ENCODE data around the gene WDR75.
A peak's percentile ranks its signal among the peaks of the same experiment; 100 is the strongest.
"Not testable (repeated sequence)": the region's sequence is repeated elsewhere in the genome, so short reads cannot be mapped to it uniquely, and the experiment has no call there.

WDR75 gene

DNA sequence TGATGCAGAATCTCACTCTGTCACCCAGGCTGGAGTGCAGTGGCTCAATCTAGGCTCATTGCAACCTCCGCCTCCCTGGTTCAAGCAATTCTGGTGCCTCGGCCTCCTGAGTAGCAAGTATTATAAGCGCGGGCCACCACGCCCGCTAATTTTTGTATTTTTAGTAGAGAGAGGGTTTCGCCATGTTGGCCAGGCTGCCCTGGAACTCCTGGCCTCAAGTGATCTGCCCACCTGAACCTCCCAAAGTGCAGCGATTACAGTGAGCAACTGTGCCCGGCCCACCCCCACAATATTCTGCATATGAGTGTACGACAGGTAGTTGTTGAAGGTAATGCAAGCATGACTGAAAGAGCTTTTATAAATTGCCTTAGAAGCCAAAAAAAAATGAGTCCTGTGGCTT is 1.2 kb downstream of the WDR75 start:
- no peak for DNase-seq

DNA sequence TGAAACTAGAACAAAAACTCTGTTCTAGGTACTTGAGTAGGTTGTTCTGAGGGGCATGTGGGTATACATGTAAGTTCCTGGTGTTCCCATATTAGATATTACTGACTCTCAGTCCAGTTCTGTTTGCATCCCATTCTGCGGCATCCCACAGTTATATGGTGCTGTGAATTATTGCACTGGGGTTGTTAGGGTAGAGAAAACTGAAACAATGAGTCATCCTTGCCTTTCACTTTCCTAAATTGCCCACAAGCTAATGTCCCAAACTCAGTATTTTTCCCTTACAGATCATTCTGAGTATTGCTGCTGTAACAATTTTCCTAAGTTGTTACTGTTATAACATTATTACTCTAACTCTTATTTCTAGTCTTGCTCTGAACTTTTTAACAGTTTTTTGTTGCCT is 3.0 kb downstream of the WDR75 start:
- DNase-seq = peak; percentile 8

GRCh38 chr2:189446780-189447179 is 5.5 kb downstream of the WDR75 start:
- no peak for DNase-seq

- no peak for DNase-seq
These were observed 12.7 kb downstream of the WDR75 start for GRCh38 chr2:189454009-189454408.

DNA sequence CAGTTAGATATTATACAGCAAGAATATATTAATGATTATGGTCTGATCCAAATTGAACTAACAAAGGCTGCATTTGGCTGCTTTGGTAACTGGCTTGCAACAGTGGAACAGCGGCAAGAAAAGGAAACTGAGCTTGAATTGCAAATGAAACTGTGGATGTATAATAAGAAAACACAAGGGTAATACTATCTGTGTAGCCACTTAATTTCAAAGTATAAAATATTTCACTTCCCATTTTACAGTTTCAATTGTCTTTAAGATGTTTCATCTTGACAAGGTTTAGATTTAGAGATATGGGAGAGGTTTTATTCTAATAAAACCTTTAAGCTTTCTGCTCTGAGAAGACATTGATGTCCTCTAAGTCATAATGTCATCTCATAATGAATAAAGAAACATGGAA is 23.8 kb downstream of the WDR75 start:
- no peak for DNase-seq

DNA sequence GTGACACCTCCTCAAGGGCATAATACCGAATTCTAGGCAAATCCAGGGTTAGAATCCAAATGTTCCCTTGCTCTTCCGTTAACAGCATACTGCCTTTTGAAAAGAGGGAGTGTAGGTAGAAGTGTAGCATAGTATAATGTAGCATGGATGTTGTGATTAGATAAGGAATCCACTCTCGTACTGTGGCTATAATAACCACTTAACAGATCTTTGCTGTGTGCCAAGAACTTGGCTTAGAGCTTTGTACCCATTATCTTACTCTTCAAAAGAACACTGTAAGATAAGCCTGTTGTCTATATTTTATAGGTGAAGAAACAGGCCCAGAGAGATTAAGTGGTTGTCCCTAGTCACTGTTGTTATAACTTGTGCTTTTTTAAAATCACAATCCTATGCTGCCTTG is 24.2 kb downstream of the WDR75 start:
- DNase-seq = no peak

- no peak for DNase-seq
These were observed 24.8 kb downstream of the WDR75 start for GRCh38 chr2:189466046-189466445.

- peak; percentile 26 for DNase-seq
These were observed 25.4 kb downstream of the WDR75 start for GRCh38 chr2:189466656-189467055.

DNA sequence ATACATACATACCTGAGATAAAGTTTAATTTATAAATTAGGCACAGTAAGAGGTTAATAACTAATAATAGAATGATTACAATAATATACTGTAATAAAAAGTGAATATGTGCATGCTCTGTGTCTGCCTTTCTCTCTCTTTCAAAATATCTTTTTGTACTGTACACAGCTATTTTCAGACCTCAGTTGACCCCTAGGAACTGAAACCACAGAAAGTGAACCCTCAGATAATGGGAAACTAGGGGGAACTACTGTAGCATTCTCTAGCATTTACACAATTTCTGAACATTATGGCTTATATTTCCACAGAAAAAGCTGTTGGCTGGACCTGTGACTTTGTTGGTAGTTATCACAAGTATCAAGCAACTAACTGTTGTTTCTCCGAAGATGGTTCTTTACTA is 25.9 kb downstream of the WDR75 start:
- no peak for DNase-seq

DNA sequence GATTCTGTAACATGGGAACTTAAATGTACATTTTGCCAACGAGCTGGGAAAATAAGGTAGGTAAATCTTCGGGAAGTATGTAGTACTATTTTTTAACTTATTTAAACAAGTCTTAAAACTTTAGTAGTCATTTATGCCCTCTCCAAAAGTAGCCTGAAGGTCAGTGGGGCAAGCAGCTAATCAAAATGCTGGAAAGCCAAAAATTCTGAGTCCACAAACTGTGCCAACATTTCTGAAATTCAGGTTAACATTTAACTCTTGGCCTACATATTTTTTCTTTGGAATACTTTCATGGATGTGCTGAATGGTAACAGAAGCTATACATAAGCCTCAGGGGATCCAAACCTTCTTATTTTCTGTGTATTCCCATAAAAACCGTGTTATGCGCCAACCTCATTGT is 26.3 kb downstream of the WDR75 start:
- DNase-seq = no peak

DNA sequence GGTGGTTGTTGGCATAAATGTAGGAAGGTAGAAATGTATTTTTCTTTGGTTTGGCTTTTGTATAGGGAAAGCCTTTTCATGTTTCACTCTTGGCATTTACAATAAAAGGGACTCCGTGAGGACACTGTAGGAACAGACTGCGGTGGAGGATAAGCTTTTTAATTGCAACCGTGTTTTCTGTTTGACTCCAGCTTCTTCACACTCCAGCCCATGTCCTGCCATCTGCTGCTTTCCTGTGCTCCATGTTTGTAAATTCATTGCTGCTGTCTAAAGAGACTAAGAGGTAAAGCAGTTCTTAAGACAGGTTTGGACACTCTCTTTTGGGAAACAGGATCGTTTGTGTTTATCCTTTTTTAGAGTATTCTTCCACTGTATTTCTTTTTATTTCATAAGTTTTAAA is 33.3 kb downstream of the WDR75 start:
- no peak for DNase-seq

DNA sequence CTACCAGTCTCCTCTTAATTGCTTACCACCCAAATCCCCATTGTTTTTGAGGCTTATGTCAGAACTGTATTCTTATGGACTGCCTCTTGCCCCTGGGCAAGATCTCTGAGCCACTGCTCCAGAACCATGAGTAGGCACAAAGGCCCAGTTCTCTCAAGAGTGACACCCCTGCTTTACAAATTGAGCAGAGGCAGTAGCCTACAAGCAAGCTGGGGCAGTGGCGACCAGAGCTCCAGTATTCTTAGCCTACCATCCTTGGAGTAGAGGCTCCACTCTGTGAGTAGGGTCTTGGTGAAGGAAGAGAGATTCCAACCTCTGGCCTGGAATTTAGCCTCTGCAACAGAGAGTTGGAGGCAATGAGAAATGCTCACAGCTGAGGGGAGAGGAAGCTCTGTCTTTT is 36.5 kb downstream of the WDR75 start:
- no peak for DNase-seq

DNA sequence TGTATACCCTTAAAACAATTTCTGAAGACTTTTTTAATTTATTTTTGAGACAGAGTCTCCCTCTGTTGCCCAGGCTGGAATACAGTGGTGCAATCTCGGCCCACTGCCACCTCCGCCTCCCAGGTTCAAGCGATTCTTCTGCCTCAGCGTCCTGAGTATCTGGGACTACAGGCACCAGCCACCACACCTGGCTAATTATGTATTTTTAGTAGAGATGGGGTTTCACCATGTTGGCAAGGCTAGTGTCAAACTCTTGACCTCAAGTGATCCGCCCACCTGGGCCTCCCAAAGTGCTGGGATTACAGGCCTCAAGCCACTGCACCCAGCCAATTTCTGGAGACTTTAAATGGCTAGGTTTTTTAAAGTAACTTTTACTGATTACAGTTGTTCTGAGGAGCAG is 37.0 kb downstream of the WDR75 start:
- not testable (repeated sequence) for DNase-seq

DNA sequence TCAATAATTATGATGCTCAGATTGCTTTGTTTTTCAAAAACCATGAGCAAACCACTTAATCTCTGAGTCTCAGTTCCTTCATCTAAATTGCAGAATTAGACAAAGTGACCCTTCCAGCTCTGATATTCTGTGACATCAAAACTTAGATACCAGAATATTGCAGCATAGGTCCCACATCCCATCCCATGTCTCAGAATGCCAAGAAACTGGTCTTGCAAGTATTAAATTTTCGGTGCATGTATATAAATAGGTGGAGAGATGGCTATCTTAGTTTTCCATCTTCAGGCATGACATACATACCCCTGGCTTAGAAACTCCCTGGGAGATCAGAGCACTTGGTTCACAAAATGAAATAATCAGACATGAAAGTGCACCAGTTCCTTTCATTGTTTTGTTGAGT is 39.8 kb downstream of the WDR75 start:
- no peak for DNase-seq

DNA sequence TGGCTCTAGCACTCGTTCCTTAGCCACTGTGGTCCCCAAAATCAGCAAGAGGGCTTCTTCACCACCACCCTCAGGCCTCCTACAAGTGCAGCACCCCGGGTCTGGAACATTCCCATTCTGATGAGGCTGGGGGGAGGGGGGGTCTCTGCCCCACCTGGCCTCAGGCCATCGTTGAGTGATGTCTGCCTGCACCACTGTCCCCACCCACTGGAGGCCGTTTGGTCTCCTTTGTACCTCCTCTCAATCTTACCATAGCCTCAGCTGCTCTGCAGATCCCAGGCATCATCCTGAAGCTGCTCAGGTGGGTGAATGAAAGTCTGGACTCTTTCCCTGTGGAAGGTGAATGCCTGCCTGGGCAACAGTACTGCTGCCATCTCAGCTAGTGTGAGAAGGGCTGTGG is 42.3 kb downstream of the WDR75 start:
- DNase-seq = no peak

DNA sequence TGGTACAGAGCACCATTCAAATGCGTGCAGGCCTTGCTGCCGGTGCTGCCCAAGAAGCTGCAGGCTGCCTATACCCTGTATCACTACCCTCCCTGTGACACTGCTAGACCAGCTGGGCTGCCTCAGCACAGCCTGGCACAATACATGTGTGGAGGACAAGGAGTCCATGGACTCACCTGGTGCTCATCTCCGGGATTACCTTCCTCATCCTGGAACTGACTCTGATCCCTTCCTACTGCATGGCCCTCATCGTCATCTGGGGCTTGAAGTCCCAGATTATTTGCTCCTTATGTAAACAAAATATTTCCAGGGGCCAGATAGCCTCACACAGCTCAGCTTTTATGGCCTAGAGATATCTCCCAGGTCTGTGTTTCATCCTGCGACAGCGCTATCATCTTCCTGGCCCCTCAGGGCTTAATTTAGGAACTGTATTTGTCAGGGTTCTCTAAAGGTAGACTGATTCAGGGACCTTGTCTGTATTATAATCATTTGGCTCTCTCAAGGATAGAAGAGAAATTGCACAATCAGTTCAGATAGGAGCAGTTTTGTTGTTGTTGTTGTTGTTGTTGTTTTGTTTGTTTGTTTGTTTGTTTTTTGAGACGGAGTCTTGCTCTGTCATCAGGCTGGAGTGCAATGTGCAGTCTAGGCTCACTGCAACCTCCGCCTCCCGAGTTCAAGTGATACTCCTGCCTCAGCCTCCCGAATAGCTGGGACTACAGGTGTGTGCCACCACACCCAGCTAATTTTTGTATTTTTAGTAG is 42.9 kb downstream of the WDR75 start:
- DNase-seq = no peak

DNA sequence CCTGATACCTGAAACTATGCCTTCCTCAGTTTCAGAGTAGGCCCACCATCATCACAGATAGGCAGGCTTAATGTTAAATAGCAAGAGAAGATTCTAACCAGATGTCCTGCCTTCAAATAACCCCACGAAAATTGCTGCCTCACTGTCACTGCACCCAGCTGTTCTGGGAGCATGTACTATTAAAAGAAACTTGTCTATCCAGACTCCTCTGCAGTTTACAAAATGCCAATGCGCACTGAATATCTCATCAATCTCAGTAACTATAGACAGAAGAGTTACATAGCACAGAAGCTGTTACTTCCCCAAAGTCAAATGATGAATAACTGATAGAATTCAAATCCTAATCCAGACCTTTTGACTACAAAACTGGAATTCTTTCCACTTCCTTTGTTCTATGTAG is 43.9 kb downstream of the WDR75 start:
- DNase-seq = no peak

- DNase-seq = no peak
These were observed 45.0 kb downstream of the WDR75 start for GRCh38 chr2:189486237-189486770.

GRCh38 chr2:189487283-189488007 is 46.2 kb downstream of the WDR75 start:
- no peak for DNase-seq

- no peak for DNase-seq
These were observed 46.7 kb downstream of the WDR75 start for GRCh38 chr2:189488008-189488310.

GRCh38 chr2:189492451-189492850 is 51.2 kb downstream of the WDR75 start:
- peak; percentile 26 for DNase-seq

DNA sequence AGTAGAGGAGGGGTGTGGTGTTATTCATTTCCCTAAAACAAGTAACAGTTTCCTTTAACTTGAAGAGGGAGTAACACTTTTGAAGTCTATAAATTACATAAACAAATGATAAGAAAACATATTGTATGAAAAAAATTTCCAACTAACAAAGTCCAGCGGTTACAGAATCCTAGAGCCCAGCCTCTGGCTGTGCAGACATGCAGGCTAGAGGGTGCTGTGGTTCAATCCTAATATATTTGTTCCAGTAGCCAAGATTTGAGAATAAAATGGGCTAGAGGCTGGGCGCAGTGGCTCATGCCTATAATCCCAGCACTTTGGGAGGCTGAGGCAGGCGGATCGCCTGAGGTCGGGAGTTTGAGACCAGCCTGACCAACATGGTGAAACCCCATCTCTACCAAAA is 56.9 kb downstream of the WDR75 start:
- DNase-seq = no peak

GRCh38 chr2:189499137-189499536 is 57.9 kb downstream of the WDR75 start:
- DNase-seq = no peak

DNA sequence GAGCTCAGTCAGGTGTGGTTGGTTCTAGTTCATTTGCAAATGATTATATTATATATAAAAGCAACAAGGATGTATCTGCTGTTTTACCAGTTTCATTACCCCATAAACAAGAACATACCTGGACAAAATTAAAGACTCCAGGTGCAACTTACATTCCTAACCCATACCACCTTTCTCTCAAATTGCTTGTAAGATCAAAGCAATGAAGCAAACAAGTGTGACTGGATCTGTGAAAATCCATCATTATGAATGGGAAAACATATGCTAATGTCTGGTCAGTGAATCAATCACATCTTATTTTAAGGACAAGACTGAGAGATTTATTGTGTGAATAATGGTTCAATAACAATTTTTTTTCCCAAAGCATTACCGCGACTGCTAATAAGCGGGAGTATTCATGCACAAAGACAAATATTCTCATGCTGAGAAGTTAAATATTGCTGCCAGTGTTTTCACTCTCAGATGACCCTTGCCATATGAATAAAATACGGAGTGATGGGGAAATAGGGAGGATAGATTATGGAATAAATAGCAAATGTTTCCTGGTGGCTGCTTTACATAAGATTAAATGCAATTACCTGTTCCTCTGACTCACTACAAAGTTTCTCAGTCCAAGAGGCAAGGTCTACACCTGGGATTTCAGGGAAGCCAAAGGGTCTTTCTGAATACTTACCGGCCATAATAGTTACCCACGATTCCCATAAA is 59.3 kb downstream of the WDR75 start:
- no peak for DNase-seq
